ENCODE measurements around the gene ABHD10. TPM values are rescaled to one million over a fixed set of nuclear protein-coding genes. Genes with fewer than 3 reads are reported as not detected.

ABHD10 gene
- total and polyA plus RNA-seq, 8 donors: 11.6 to 61.7 (median 15.1) TPM; not detected in 1

GRCh38 chr3:111968319-111969054, 10.3 kb upstream of the ABHD10 start:
- TF ChIP-seq EP300 (IDR thresholded peaks at IDR 0.05) (no peak), CTCF (IDR thresholded peaks at IDR 0.05) (no peak), POLR2A (IDR thresholded peaks at IDR 0.05) (no peak), POLR2AphosphoS5 (IDR thresholded peaks at IDR 0.05) (no peak)

GRCh38 chr3:111970376-111970775, 8.4 kb upstream of the ABHD10 start:
- H3K36me3 ChIP-seq: peaks cover 0 to 38% (median 27%) of the 10 kb centered on the region in 4 donors
- H3K4me1 ChIP-seq: peaks cover 0 to 25% (median 13%) of the 10 kb centered on the region in 4 donors
- whole genome bisulfite sequencing, 5 donors: 83 to 90% (median 87%) methylated on average over 3 of the region's 3 CpGs
- H3K27me3 ChIP-seq: no peaks in the 10 kb centered on the region
- intact Hi-C loops (cut with DNase I; ENCODE audit: low total_unique reads): no loop called here
- no peak for DNase-seq
- no peak for TF ChIP-seq EP300 (IDR thresholded peaks at IDR 0.05)
- TF ChIP-seq POLR2AphosphoS5 (IDR thresholded peaks at IDR 0.05): no peak
- TF ChIP-seq CTCF (IDR thresholded peaks at IDR 0.05): no peak
- no peak for TF ChIP-seq POLR2A (IDR thresholded peaks at IDR 0.05)
- no peak overlapping the region for H3K4me3 ChIP-seq
- H3K9me3 ChIP-seq: no peaks in the 10 kb centered on the region
- H3K27ac ChIP-seq: no peak overlapping the region

More at GRCh38 chr3:111968319-111969054, 10.3 kb upstream of the ABHD10 start:
- Histone ChIP-seq H3K9me3 (no peaks in the 10 kb centered on the region), H3K27ac (peak overlapping the region in 1 of 5 donors; percentile 14), H3K36me3 (peaks cover 4 to 35% (median 15%) of the 10 kb centered on the region in 4 donors), H3K4me3 (no peak overlapping the region), H3K27me3 (no peaks in the 10 kb centered on the region), H3K4me1 (peaks cover 0 to 25% (median 13%) of the 10 kb centered on the region in 4 donors)
- DNase-seq: no peak
- 47 to 62% (median 51%) methylated on average over 5 of the region's 5 CpGs for WGBS, 5 donors
- intact Hi-C loops (cut with DNase I; ENCODE audit: low total_unique reads): loop anchor here (5.0 to 10.0 kb wide), 3 partner anchors 114 to 301 kb away; partner anchors contain the start of gene PHLDB2

GRCh38 chr3:111971533-111972130, 7.2 kb upstream of the ABHD10 start:
- Histone ChIP-seq H3K9me3 (no peaks in the 10 kb centered on the region), H3K4me1 (peaks cover 0 to 23% (median 13%) of the 10 kb centered on the region in 4 donors), H3K4me3 (no peak overlapping the region), H3K27ac (no peak overlapping the region), H3K36me3 (peaks cover 0 to 36% (median 27%) of the 10 kb centered on the region in 4 donors), H3K27me3 (no peaks in the 10 kb centered on the region)
- TF ChIP-seq CTCF (IDR thresholded peaks at IDR 0.05) (no peak), POLR2A (IDR thresholded peaks at IDR 0.05) (no peak), POLR2AphosphoS5 (IDR thresholded peaks at IDR 0.05) (no peak), EP300 (IDR thresholded peaks at IDR 0.05) (no peak)
- WGBS, 5 donors: 71 to 88% (median 77%) methylated on average over 11 of the region's 11 CpGs
- DNase-seq: peak in 1 of 2 donors; percentile 17
- intact Hi-C loops (cut with DNase I; ENCODE audit: low total_unique reads): no loop called here

GRCh38 chr3:111972891-111973290, 5.9 kb upstream of the ABHD10 start:
- intact Hi-C loops (cut with DNase I; ENCODE audit: low total_unique reads): no loop called here
- DNase-seq: no peak
- H3K4me3 ChIP-seq: no peak overlapping the region
- H3K9me3 ChIP-seq: no peaks in the 10 kb centered on the region
- no peak overlapping the region for H3K27ac ChIP-seq
- peaks cover 0 to 11% (median 5%) of the 10 kb centered on the region in 4 donors for H3K4me1 ChIP-seq
- no peak for TF ChIP-seq POLR2A (IDR thresholded peaks at IDR 0.05)
- TF ChIP-seq EP300 (IDR thresholded peaks at IDR 0.05): no peak
- no peak for TF ChIP-seq POLR2AphosphoS5 (IDR thresholded peaks at IDR 0.05)
- no peak for TF ChIP-seq CTCF (IDR thresholded peaks at IDR 0.05)
- peaks cover 0 to 36% (median 27%) of the 10 kb centered on the region in 4 donors for H3K36me3 ChIP-seq
- WGBS, 5 donors: 50 to 97% (median 83%) methylated on average over 3 of the region's 3 CpGs
- H3K27me3 ChIP-seq: no peaks in the 10 kb centered on the region
